ENCODE data around the gene PARD3B.

Gene PARD3B

GRCh38 chr2:205654878-205655605 lies 1109.8 kb downstream of the PARD3B start:
- DNase-seq, result no peak

- no peak for DNase-seq
These were observed 1110.6 kb downstream of the PARD3B start for GRCh38 chr2:205655779-205656456.

GRCh38 chr2:205656461-205656860 lies 1111.2 kb downstream of the PARD3B start:
- no peak for DNase-seq

- DNase-seq, result no peak
These were observed 1111.7 kb downstream of the PARD3B start for GRCh38 chr2:205656941-205657340.

- DNase-seq, result no peak
These were observed 1112.3 kb downstream of the PARD3B start for GRCh38 chr2:205657579-205657978.

GRCh38 chr2:205658068-205658467 lies 1112.8 kb downstream of the PARD3B start:
- no peak for DNase-seq

- DNase-seq, result no peak
These were observed 1113.3 kb downstream of the PARD3B start for GRCh38 chr2:205658572-205658971.

GRCh38 chr2:205659922-205660321 lies 1114.6 kb downstream of the PARD3B start:
- no peak for DNase-seq

GRCh38 chr2:205660521-205661124 lies 1115.3 kb downstream of the PARD3B start:
- DNase-seq, result peak; percentile 49 to 62

GRCh38 chr2:205661281-205661680 lies 1116.0 kb downstream of the PARD3B start:
- DNase-seq, result no peak

- DNase-seq, result no peak
These were observed 1117.1 kb downstream of the PARD3B start for GRCh38 chr2:205662206-205662965.

- no peak for DNase-seq
These were observed 1120.5 kb downstream of the PARD3B start for GRCh38 chr2:205665791-205666190.
